Measurements from ENCODE around the gene TAGAP. TPM values are rescaled to one million over a fixed set of nuclear protein-coding genes. Genes with fewer than 3 reads are reported as not detected.

Gene TAGAP
- total and polyA plus RNA-seq, 2 donors (not counting 1 experiment from before 2014, with no cell fraction given), result 167 to 242 TPM

DNA sequence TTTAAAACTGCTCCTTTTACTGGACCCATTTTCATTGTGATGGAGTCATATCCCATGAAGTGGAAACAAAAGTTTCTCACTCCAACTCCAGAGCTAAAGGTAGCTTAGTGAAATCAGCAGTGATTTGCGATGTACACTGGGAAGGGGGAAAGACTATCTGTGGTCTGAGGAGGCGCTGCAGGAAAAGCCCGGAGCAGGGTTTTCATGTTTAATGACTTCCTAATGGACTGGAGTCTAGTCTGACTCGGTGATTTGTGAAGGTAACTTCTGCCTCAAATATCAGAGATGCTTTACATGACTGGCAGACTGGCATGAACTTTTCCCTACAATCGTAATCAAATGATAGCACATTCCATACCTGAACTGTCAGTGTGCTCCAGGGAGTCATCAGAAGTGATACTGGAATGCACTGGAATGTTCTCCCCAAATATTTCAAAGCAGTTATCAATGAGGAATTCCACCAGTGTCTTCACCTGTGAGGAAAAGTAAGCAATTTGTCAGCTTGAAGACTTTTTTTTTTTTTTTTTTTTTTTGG is 7.0 kb downstream of the TAGAP start:
- Histone ChIP-seq H4K20me1 (ENCODE audit: control insufficient read depth, insufficient read depth, low read length, poor library complexity, severe bottlenecking) (peaks cover 45% of the 10 kb centered on the region), H3K36me3 (replicated peaks in 1 of 2; ENCODE audit: control extremely low read depth in 1 of 2, control insufficient read depth in 1 of 2, extremely low read depth in 1 of 2, insufficient read depth in 2 of 2, low read length in 1 of 2) (peaks cover 14 to 83% of the 10 kb centered on the region in 2 experiments), H3K4me3 (ENCODE audit: control extremely low read depth in 1 of 5, extremely low read depth in 1 of 5, insufficient read depth in 1 of 5, low read depth in 2 of 5, low read length in 4 of 5) (no peak overlapping the region), H3K9ac (ENCODE audit: low read length) (no peak overlapping the region), H3K79me2 (ENCODE audit: control insufficient read depth, insufficient read depth, low read length) (peaks cover 34% of the 10 kb centered on the region), H3K4me2 (replicated peaks; ENCODE audit: low read depth, low read length, poor library complexity, severe bottlenecking) (peak overlapping the region; percentile 86), H3K9me3 (ENCODE audit: control extremely low read depth in 1 of 3, control insufficient read depth in 2 of 3, insufficient read depth in 1 of 3, low read length in 2 of 3) (no peaks in the 10 kb centered on the region), H3K27me3 (replicated peaks in 1 of 4; ENCODE audit: control extremely low read depth in 1 of 4, control insufficient read depth in 3 of 4, insufficient read depth in 4 of 4, low read length in 3 of 4) (no peaks in the 10 kb centered on the region), H3K4me1 (ENCODE audit: control insufficient read depth in 2 of 2, insufficient read depth in 2 of 2, low read length in 2 of 2) (peaks cover 53 to 74% of the 10 kb centered on the region in 2 donors), H3K27ac (ENCODE audit: low read length in 2 of 2) (peak overlapping the region; percentile 98 to 99), H2AFZ (ENCODE audit: insufficient read depth, low read depth, low read length, poor library complexity, severe bottlenecking) (no peak overlapping the region)
- H3K4me3 Mint-ChIP-seq, result peak overlapping the region; percentile 61
- intact Hi-C loops (cut with micrococcal nuclease), result no loop called here
- WGBS (ENCODE audit: insufficient coverage), result 86% methylated on average over 4 of the region's 5 CpGs
- ATAC-seq (ENCODE audit: low read depth) (no peak), DNase-seq (no peak)
- H3K27me3 Mint-ChIP-seq, result no peaks in the 10 kb centered on the region
- peak overlapping the region; percentile 83 for H3K27ac Mint-ChIP-seq
- no peaks in the 10 kb centered on the region for H3K9me3 Mint-ChIP-seq (ENCODE audit: insufficient read depth)
- CTCF ChIA-PET, result interaction anchor here (0.7 to 14.6 kb wide), 6 partner anchors 8 to 326 kb away, joined by 3 to 497 read pairs (median 86); no protein-coding TSS in a partner anchor
- TF ChIP-seq, protein P1, sequence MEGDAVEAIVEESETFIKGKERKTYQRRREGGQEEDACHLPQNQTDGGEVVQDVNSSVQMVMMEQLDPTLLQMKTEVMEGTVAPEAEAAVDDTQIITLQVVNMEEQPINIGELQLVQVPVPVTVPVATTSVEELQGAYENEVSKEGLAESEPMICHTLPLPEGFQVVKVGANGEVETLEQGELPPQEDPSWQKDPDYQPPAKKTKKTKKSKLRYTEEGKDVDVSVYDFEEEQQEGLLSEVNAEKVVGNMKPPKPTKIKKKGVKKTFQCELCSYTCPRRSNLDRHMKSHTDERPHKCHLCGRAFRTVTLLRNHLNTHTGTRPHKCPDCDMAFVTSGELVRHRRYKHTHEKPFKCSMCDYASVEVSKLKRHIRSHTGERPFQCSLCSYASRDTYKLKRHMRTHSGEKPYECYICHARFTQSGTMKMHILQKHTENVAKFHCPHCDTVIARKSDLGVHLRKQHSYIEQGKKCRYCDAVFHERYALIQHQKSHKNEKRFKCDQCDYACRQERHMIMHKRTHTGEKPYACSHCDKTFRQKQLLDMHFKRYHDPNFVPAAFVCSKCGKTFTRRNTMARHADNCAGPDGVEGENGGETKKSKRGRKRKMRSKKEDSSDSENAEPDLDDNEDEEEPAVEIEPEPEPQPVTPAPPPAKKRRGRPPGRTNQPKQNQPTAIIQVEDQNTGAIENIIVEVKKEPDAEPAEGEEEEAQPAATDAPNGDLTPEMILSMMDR (IDR thresholded peaks at IDR 0.05), result no peak
- TF ChIP-seq EZH2 (IDR thresholded peaks at IDR 0.05; ENCODE audit: borderline replicate concordance, insufficient read depth, low read depth, low read length, poor library complexity, severe bottlenecking), result no peak
- peaks cover 70% of the 10 kb centered on the region for H3K4me1 Mint-ChIP-seq
- POLR2A ChIA-PET, result interaction anchor here (1.0 kb wide), 1 partner anchor 27 kb away, joined by 5 read pairs; no protein-coding TSS in a partner anchor

DNA sequence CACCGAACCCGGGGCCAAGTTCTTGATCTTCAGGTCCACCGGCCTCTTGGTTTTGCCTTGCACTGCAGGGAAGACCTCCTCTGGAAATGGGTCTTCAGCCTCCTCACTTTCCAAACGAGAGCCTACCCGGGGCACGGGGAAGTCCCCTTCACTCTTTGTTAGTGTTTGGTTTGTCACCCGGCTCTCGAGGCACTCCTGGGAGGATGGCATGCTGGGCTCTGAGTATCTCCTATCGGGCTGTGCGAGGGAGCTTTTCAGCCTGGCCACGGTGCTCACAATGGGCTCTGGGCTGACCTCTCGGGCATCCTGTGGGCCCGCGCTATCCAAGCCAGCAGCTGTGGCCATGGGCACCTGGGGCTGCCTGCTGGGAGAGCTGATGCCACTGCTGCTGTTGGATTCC is 8.1 kb downstream of the TAGAP start:
- DNase-seq (peak; percentile 32), ATAC-seq (ENCODE audit: low read depth) (no peak)
- Histone ChIP-seq H3K27me3 (replicated peaks in 1 of 4; ENCODE audit: control extremely low read depth in 1 of 4, control insufficient read depth in 3 of 4, insufficient read depth in 4 of 4, low read length in 3 of 4) (no peaks in the 10 kb centered on the region), H3K4me3 (ENCODE audit: control extremely low read depth in 1 of 5, extremely low read depth in 1 of 5, insufficient read depth in 1 of 5, low read depth in 2 of 5, low read length in 4 of 5) (no peak overlapping the region), H4K20me1 (ENCODE audit: control insufficient read depth, insufficient read depth, low read length, poor library complexity, severe bottlenecking) (peaks cover 45% of the 10 kb centered on the region), H3K36me3 (replicated peaks in 1 of 2; ENCODE audit: control extremely low read depth in 1 of 2, control insufficient read depth in 1 of 2, extremely low read depth in 1 of 2, insufficient read depth in 2 of 2, low read length in 1 of 2) (peaks cover 14 to 74% of the 10 kb centered on the region in 2 experiments), H3K9ac (ENCODE audit: low read length) (no peak overlapping the region), H3K27ac (ENCODE audit: low read length in 2 of 2) (peak overlapping the region in 1 of 2 donors; percentile 5), H3K79me2 (ENCODE audit: control insufficient read depth, insufficient read depth, low read length) (peaks cover 25% of the 10 kb centered on the region), H3K9me3 (ENCODE audit: control extremely low read depth in 1 of 3, control insufficient read depth in 2 of 3, insufficient read depth in 1 of 3, low read length in 2 of 3) (no peaks in the 10 kb centered on the region), H3K4me2 (replicated peaks; ENCODE audit: low read depth, low read length, poor library complexity, severe bottlenecking) (no peak overlapping the region), H3K4me1 (ENCODE audit: control insufficient read depth in 2 of 2, insufficient read depth in 2 of 2, low read length in 2 of 2) (peaks cover 48 to 66% of the 10 kb centered on the region in 2 donors), H2AFZ (ENCODE audit: insufficient read depth, low read depth, low read length, poor library complexity, severe bottlenecking) (no peak overlapping the region)
- no peak for TF ChIP-seq EZH2 (IDR thresholded peaks at IDR 0.05; ENCODE audit: borderline replicate concordance, insufficient read depth, low read depth, low read length, poor library complexity, severe bottlenecking)
- TF ChIP-seq, protein P1 (IDR thresholded peaks at IDR 0.05), result no peak
- Mint-ChIP-seq H3K9me3 (ENCODE audit: insufficient read depth) (no peaks in the 10 kb centered on the region), H3K27me3 (no peaks in the 10 kb centered on the region), H3K4me1 (peaks cover 59% of the 10 kb centered on the region), H3K27ac (peak overlapping the region; percentile 50), H3K4me3 (peak overlapping the region; percentile 49)
- CTCF ChIA-PET, result interaction anchor here (1.5 to 14.6 kb wide), 3 partner anchors 8 to 64 kb away, joined by 4 to 497 read pairs (median 181); partner anchors contain the start of gene TAGAP
- intact Hi-C loops (cut with micrococcal nuclease), result no loop called here
- WGBS (ENCODE audit: insufficient coverage), result 91% methylated on average over 11 of the region's 14 CpGs
- POLR2A ChIA-PET, result no interaction called here
